ENCODE results near the gene EML6. TPM values are rescaled to one million over a fixed set of nuclear protein-coding genes. Genes with fewer than 3 reads are reported as not detected.
A peak's percentile ranks its signal among the peaks of the same experiment; 100 is the strongest.

The EML6 gene
- total and polyA plus RNA-seq, 2 of the 13 experiments (the other 11 are each of a cell fraction or from before 2014, with no cell fraction given), result 17.2 to 32.4 TPM

DNA sequence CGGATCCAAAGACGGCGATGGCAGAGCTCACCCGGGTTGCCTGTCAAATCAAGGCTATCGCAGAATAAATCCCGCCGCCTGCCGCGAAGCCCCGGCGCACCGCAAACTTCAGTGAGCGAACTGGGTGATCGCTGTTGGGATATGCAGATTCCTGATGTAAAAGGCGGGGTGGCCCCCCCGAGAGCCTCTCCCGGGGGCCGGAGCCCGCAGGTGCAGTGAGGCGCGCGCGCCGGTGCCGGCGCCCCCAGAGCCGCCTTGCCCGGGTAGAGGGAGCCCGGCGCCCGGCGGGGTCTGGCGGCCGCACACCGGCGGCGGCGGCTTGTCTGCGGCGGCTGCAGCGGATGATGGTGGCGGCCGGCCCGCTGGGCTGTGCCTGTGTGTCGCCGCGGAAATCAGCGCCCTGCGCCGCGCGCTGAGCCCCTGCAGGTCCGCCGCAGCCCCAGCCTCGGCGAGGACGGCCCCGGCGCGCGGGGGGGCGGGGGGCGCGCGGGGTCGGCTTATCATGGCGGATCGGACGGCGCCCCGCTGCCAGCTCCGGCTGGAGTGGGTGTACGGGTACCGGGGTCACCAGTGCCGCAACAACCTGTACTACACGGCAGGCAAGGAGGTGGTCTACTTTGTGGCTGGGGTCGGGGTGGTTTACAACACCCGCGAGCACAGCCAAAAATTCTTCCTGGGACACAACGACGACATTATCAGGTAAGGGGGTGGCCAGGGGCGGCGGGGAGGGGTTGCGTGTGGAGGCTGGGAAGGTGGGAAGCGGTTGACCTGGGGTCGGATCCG is 1.3 kb downstream of the EML6 start (continued):
- TF ChIP-seq, protein P1, sequence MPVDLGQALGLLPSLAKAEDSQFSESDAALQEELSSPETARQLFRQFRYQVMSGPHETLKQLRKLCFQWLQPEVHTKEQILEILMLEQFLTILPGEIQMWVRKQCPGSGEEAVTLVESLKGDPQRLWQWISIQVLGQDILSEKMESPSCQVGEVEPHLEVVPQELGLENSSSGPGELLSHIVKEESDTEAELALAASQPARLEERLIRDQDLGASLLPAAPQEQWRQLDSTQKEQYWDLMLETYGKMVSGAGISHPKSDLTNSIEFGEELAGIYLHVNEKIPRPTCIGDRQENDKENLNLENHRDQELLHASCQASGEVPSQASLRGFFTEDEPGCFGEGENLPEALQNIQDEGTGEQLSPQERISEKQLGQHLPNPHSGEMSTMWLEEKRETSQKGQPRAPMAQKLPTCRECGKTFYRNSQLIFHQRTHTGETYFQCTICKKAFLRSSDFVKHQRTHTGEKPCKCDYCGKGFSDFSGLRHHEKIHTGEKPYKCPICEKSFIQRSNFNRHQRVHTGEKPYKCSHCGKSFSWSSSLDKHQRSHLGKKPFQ (CRISPR knock-in tag; IDR thresholded peaks at IDR 0.05; ENCODE audit: insufficient replicate concordance), result no peak
- TF ChIP-seq FOSL2 (CRISPR knock-in tag; IDR thresholded peaks at IDR 0.05) (no peak), ZNF547 (CRISPR knock-in tag; IDR thresholded peaks at IDR 0.05) (peak; percentile 62; the same call in 1 of the 2 replicates), ZMYM4 (CRISPR knock-in tag; IDR thresholded peaks at IDR 0.05) (no peak), RAD21 (CRISPR knock-in tag; IDR thresholded peaks at IDR 0.05) (peak; percentile 40), HOXD1 (CRISPR knock-in tag; IDR thresholded peaks at IDR 0.05) (no peak), BORCS8-MEF2B (CRISPR knock-in tag; IDR thresholded peaks at IDR 0.05) (no peak), NCOA2 (CRISPR knock-in tag; IDR thresholded peaks at IDR 0.05) (no peak), SRSF9 (IDR thresholded peaks at IDR 0.05; ENCODE audit: borderline replicate concordance, insufficient read depth, low read depth, low read length, poor library complexity, severe bottlenecking) (no peak), ZNF672 (CRISPR knock-in tag; IDR thresholded peaks at IDR 0.05) (no peak), ZNF558 (CRISPR knock-in tag; IDR thresholded peaks at IDR 0.05; ENCODE audit: borderline replicate concordance) (no peak), ZNF124 (CRISPR knock-in tag; IDR thresholded peaks at IDR 0.05) (no peak), PITX1 (CRISPR knock-in tag; IDR thresholded peaks at IDR 0.05) (no peak), RARG (CRISPR knock-in tag; IDR thresholded peaks at IDR 0.05; ENCODE audit: low read depth) (no peak)
- TF ChIP-seq, protein P2, sequence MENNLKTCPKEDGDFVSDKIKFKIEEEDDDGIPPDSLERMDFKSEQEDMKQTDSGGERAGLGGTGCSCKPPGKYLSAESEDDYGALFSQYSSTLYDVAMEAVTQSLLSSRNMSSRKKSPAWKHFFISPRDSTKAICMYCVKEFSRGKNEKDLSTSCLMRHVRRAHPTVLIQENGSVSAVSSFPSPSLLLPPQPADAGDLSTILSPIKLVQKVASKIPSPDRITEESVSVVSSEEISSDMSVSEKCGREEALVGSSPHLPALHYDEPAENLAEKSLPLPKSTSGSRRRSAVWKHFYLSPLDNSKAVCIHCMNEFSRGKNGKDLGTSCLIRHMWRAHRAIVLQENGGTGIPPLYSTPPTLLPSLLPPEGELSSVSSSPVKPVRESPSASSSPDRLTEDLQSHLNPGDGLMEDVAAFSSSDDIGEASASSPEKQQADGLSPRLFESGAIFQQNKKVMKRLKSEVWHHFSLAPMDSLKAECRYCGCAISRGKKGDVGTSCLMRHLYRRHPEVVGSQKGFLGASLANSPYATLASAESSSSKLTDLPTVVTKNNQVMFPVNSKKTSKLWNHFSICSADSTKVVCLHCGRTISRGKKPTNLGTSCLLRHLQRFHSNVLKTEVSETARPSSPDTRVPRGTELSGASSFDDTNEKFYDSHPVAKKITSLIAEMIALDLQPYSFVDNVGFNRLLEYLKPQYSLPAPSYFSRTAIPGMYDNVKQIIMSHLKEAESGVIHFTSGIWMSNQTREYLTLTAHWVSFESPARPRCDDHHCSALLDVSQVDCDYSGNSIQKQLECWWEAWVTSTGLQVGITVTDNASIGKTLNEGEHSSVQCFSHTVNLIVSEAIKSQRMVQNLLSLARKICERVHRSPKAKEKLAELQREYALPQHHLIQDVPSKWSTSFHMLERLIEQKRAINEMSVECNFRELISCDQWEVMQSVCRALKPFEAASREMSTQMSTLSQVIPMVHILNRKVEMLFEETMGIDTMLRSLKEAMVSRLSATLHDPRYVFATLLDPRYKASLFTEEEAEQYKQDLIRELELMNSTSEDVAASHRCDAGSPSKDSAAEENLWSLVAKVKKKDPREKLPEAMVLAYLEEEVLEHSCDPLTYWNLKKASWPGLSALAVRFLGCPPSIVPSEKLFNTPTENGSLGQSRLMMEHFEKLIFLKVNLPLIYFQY (CRISPR knock-in tag; IDR thresholded peaks at IDR 0.05; ENCODE audit: borderline replicate concordance), result no peak
- TF ChIP-seq, protein P3, sequence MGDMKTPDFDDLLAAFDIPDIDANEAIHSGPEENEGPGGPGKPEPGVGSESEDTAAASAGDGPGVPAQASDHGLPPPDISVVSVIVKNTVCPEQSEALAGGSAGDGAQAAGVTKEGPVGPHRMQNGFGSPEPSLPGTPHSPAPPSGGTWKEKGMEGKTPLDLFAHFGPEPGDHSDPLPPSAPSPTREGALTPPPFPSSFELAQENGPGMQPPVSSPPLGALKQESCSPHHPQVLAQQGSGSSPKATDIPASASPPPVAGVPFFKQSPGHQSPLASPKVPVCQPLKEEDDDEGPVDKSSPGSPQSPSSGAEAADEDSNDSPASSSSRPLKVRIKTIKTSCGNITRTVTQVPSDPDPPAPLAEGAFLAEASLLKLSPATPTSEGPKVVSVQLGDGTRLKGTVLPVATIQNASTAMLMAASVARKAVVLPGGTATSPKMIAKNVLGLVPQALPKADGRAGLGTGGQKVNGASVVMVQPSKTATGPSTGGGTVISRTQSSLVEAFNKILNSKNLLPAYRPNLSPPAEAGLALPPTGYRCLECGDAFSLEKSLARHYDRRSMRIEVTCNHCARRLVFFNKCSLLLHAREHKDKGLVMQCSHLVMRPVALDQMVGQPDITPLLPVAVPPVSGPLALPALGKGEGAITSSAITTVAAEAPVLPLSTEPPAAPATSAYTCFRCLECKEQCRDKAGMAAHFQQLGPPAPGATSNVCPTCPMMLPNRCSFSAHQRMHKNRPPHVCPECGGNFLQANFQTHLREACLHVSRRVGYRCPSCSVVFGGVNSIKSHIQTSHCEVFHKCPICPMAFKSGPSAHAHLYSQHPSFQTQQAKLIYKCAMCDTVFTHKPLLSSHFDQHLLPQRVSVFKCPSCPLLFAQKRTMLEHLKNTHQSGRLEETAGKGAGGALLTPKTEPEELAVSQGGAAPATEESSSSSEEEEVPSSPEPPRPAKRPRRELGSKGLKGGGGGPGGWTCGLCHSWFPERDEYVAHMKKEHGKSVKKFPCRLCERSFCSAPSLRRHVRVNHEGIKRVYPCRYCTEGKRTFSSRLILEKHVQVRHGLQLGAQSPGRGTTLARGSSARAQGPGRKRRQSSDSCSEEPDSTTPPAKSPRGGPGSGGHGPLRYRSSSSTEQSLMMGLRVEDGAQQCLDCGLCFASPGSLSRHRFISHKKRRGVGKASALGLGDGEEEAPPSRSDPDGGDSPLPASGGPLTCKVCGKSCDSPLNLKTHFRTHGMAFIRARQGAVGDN (CRISPR knock-in tag; IDR thresholded peaks at IDR 0.05), result peak; percentile 38
- TF ChIP-seq, protein P4, sequence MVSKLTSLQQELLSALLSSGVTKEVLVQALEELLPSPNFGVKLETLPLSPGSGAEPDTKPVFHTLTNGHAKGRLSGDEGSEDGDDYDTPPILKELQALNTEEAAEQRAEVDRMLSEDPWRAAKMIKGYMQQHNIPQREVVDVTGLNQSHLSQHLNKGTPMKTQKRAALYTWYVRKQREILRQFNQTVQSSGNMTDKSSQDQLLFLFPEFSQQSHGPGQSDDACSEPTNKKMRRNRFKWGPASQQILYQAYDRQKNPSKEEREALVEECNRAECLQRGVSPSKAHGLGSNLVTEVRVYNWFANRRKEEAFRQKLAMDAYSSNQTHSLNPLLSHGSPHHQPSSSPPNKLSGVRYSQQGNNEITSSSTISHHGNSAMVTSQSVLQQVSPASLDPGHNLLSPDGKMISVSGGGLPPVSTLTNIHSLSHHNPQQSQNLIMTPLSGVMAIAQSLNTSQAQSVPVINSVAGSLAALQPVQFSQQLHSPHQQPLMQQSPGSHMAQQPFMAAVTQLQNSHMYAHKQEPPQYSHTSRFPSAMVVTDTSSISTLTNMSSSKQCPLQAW (CRISPR knock-in tag; IDR thresholded peaks at IDR 0.05), result no peak
